H1 (cell line): ENCODE results near the gene DPH6. TPM values are rescaled to one million over a fixed set of nuclear protein-coding genes. Genes with fewer than 3 reads are reported as not detected.

ENCODE experiments used
- CTCF ChIA-PET: fragments of 300-600 bp; sonication (Branson Sonifier 250); formaldehyde crosslinking; loops from one replicate; lab custom pipeline; 2021; ENCODE audit not compliant: partially characterized antibody; lab: Charles Lee
- POLR2A ChIA-PET: fragments of 300-600 bp; sonication (Branson Sonifier 250); formaldehyde crosslinking; loops from one replicate; lab custom pipeline; 2021; ENCODE audit warnings: inconsistent platforms; ENCODE audit not compliant: partially characterized antibody; lab: Charles Lee
- DNase-seq, 2 experiments: peaks; one replicate each; pipeline versions ENCODE4 v3.0.0 to v3.0.0-alpha.2; 2010 to 2022; ENCODE audit warnings: low spot score in 2 of 2, low read depth in 1 of 2, mixed read lengths in 1 of 2
- FAIRE-seq: peaks from 2 replicates; lab custom pipeline; 2011; peaks lifted over from hg19 to GRCh38; lab: Jason Lieb, UNC
- H2AFZ ChIP-seq: 2 replicates; pipeline ENCODE4 v1.8.1; 2012; ENCODE audit warnings: low read length, inconsistent platforms
- H2AK5ac ChIP-seq: 2 replicates; pipeline ENCODE4 v1.6.1; 2013; ENCODE audit warnings: low read depth, low read length
- H2BK120ac ChIP-seq: replicated peaks from 2 replicates; pipeline ENCODE3; 2013; ENCODE audit warnings: low read depth, low read length, inconsistent platforms
- H2BK12ac ChIP-seq: 2 replicates; pipeline ENCODE4 v1.6.1; 2013; ENCODE audit warnings: low read depth, low read length
- H2BK15ac ChIP-seq: 2 replicates; pipeline ENCODE4 v1.6.1; 2013; ENCODE audit warnings: low read length
- H2BK20ac ChIP-seq: 2 replicates; pipeline ENCODE4 v1.6.1; 2013; ENCODE audit warnings: low read length
- H2BK5ac ChIP-seq: 2 replicates; pipeline ENCODE4 v1.6.1; 2013; ENCODE audit warnings: low read depth, low read length
- H3K14ac ChIP-seq: 2 replicates; pipeline ENCODE4 v1.6.1; 2013; ENCODE audit warnings: inconsistent platforms; ENCODE audit not compliant: insufficient read length
- H3K18ac ChIP-seq: 2 replicates; pipeline ENCODE4 v1.6.1; 2013; ENCODE audit warnings: low read length; ENCODE audit errors: extremely low read depth
- H3K23ac ChIP-seq: 2 replicates; pipeline ENCODE4 v1.6.1; 2013; ENCODE audit warnings: inconsistent platforms; ENCODE audit not compliant: insufficient read length
- H3K23me2 ChIP-seq: 2 replicates; pipeline ENCODE4 v1.6.1; 2013; ENCODE audit warnings: low read depth, low read length
- H3K27ac ChIP-seq: 2 replicates; pipeline ENCODE4 v1.6.1; 2011; ENCODE audit warnings: low read depth, low read length, inconsistent platforms
- H3K27me3 ChIP-seq, 4 experiments: replicated peaks in 1 of 4; 1 replicate in 1 of 4; 2 replicates in 3 of 4; pipeline versions ENCODE4 v1.6.1 to v1.8.1; 2011 to 2013; ENCODE audit warnings: low read length in 3 of 4, mild to moderate bottlenecking in 3 of 4, inconsistent platforms in 2 of 4, mixed read lengths in 2 of 4, moderate library complexity in 1 of 4; ENCODE audit not compliant: control insufficient read depth in 3 of 4, insufficient read depth in 3 of 4; ENCODE audit errors: extremely low read depth in 1 of 4
- H3K36me3 ChIP-seq, 4 experiments: 2 replicates each; pipeline versions ENCODE4 v1.6.1 to v1.8.1; 2011 to 2013; ENCODE audit warnings: mild to moderate bottlenecking in 4 of 4, low read length in 3 of 4, moderate library complexity in 2 of 4, control low read depth in 1 of 4, inconsistent platforms in 1 of 4; ENCODE audit not compliant: insufficient read depth in 4 of 4, control insufficient read depth in 2 of 4
- H3K4ac ChIP-seq: replicated peaks from 2 replicates; pipeline ENCODE3; 2013; ENCODE audit warnings: low read length, low read depth, mixed read lengths, inconsistent platforms; ENCODE audit not compliant: insufficient read length
- H3K4me1 ChIP-seq, 4 experiments: replicated peaks in 1 of 4; 1 replicate in 1 of 4; 2 replicates in 3 of 4; pipeline versions ENCODE4 v1.6.1 to v1.8.1; 2011 to 2013; ENCODE audit warnings: low read length in 3 of 4, inconsistent platforms in 2 of 4, mixed read lengths in 1 of 4; ENCODE audit not compliant: insufficient read depth in 4 of 4, control insufficient read depth in 3 of 4
- H3K4me2 ChIP-seq, 2 experiments: 2 replicates each; pipeline versions ENCODE4 v1.6.1 to v1.8.1; 2011 to 2013; ENCODE audit warnings: low read depth in 2 of 2, low read length in 2 of 2, control low read depth in 1 of 2, inconsistent platforms in 1 of 2, mild to moderate bottlenecking in 1 of 2; ENCODE audit not compliant: insufficient read depth in 1 of 2
- H3K4me3 ChIP-seq, 4 experiments: fragments of 200-600, 300-600 bp in 1 of 4; sonication (generic), shearing (Covaris generic), sonication (Bioruptor Twin) in 1 of 4; 2 replicates each; pipeline versions ENCODE4 v1.5.1 to v1.8.1; 2011 to 2016; ENCODE audit warnings: low read length in 4 of 4, low read depth in 3 of 4, control low read depth in 2 of 4, inconsistent platforms in 2 of 4, mild to moderate bottlenecking in 2 of 4, mixed read lengths in 1 of 4, moderate library complexity in 1 of 4; ENCODE audit not compliant: insufficient read depth in 2 of 4; ENCODE audit errors: extremely low read depth in 1 of 4
- H3K56ac ChIP-seq: replicated peaks from 2 replicates; pipeline ENCODE3; 2013; ENCODE audit warnings: low read depth, mild to moderate bottlenecking, mixed read lengths, low read length, inconsistent platforms; ENCODE audit not compliant: insufficient read length
- H3K79me1 ChIP-seq: 2 replicates; pipeline ENCODE4 v1.6.1; 2013; ENCODE audit warnings: low read depth, low read length, control low read depth
- H3K79me2 ChIP-seq, 2 experiments: 2 replicates each; pipeline versions ENCODE4 v1.6.1 to v1.8.1; 2012 to 2013; ENCODE audit warnings: low read length in 2 of 2, mild to moderate bottlenecking in 2 of 2, inconsistent platforms in 1 of 2; ENCODE audit not compliant: insufficient read depth in 2 of 2, control insufficient read depth in 1 of 2
- H3K9ac ChIP-seq, 4 experiments: replicated peaks in 1 of 4; 1 replicate in 1 of 4; 2 replicates in 3 of 4; pipeline versions ENCODE4 v1.6.1 to v1.8.1; 2011 to 2013; ENCODE audit warnings: low read depth in 3 of 4, low read length in 3 of 4, control low read depth in 2 of 4, mild to moderate bottlenecking in 2 of 4, moderate library complexity in 2 of 4, inconsistent platforms in 1 of 4; ENCODE audit errors: extremely low read depth in 1 of 4
- H3K9me3 ChIP-seq, 2 experiments: 2 replicates each; pipeline versions ENCODE4 v1.6.1 to v1.8.1; 2012 to 2013; ENCODE audit warnings: mild to moderate bottlenecking in 2 of 2, moderate library complexity in 2 of 2, control low read depth in 1 of 2, inconsistent platforms in 1 of 2, low read depth in 1 of 2, low read length in 1 of 2, mixed read lengths in 1 of 2; ENCODE audit not compliant: insufficient read depth in 2 of 2
- H4K20me1 ChIP-seq, 2 experiments: replicated peaks in 1 of 2; 2 replicates each; pipeline versions ENCODE3 to v1.8.1; 2011 to 2013; ENCODE audit warnings: inconsistent platforms in 2 of 2, low read length in 2 of 2, mild to moderate bottlenecking in 1 of 2; ENCODE audit not compliant: insufficient read depth in 2 of 2, control insufficient read depth in 1 of 2
- H4K5ac ChIP-seq: 2 replicates; pipeline ENCODE4 v1.6.1; 2013; ENCODE audit warnings: low read length, low read depth, mixed read lengths, inconsistent platforms; ENCODE audit not compliant: insufficient read length
- H4K8ac ChIP-seq: 2 replicates; pipeline ENCODE4 v1.8.0; 2013; ENCODE audit warnings: mild to moderate bottlenecking, moderate library complexity, low read length, inconsistent platforms; ENCODE audit not compliant: insufficient read depth; ENCODE audit errors: extremely low read depth
- H4K91ac ChIP-seq: replicated peaks from 2 replicates; pipeline ENCODE3; 2013; ENCODE audit warnings: low read length, mixed read lengths, inconsistent platforms; ENCODE audit not compliant: insufficient read length
- CBX5 ChIP-seq: fragments of 300-800, 300-1000 bp; sonication (generic); IDR thresholded peaks from 2 replicates; pipeline ENCODE4 v1.7.1; 2016; ENCODE audit warnings: antibody characterized with exemption, low read length, low read depth
- CEBPB ChIP-seq: IDR thresholded peaks from 2 replicates; pipeline ENCODE4 v1.6.1; 2012; ENCODE audit warnings: low read depth, low read length
- CHD2 ChIP-seq: IDR thresholded peaks from 2 replicates; pipeline ENCODE4 v1.6.1; 2012; ENCODE audit warnings: low read length, improper control_type of control experiment
- JUND ChIP-seq: IDR thresholded peaks from 2 replicates; pipeline ENCODE4 v1.6.1; 2011; ENCODE audit warnings: mild to moderate bottlenecking, improper control_type of control experiment, low read length
- RAD21 ChIP-seq, 2 experiments: IDR thresholded peaks in 1 of 2; conservative IDR thresholded peaks in 1 of 2; 2 replicates each; pipeline ENCODE4 v1.6.1; 2011; ENCODE audit warnings: low read depth in 2 of 2, low read length in 2 of 2, improper control_type of control experiment in 1 of 2, inconsistent platforms in 1 of 2, mild to moderate bottlenecking in 1 of 2, moderate library complexity in 1 of 2
- RNF2 ChIP-seq: fragments of 200-900, 300-1000 bp; sonication (generic); IDR thresholded peaks from 2 replicates; pipeline ENCODE4 v1.7.1; 2016; ENCODE audit warnings: borderline replicate concordance, low read depth, mild to moderate bottlenecking, antibody characterized with exemption, low read length; ENCODE audit not compliant: poor library complexity, severe bottlenecking; ENCODE audit errors: missing control alignments
- YY1 ChIP-seq: IDR thresholded peaks from 2 replicates; pipeline ENCODE4 v1.6.1; 2011; ENCODE audit warnings: low read depth, mild to moderate bottlenecking, low read length
- ZNF274 ChIP-seq: IDR thresholded peaks from 2 replicates; pipeline ENCODE4 v1.7.0; 2012; ENCODE audit warnings: low read length, borderline replicate concordance; ENCODE audit errors: extremely low read depth
- WGBS, 2 experiments: shearing (Covaris generic) in 1 of 2; methylation state at CpG; one replicate each; pipeline versions ENCODE4 v1.1.6 to v1.1.7; 2013 to 2015; ENCODE audit warnings: low lambda C conversion rate in 2 of 2, mixed read lengths in 2 of 2, inconsistent platforms in 1 of 2, low coverage in 1 of 2, missing lambda C conversion rate in 1 of 2; ENCODE audit not compliant: insufficient replicate concordance in 2 of 2, insufficient coverage in 1 of 2, insufficient read length in 1 of 2; ENCODE audit errors: extremely low coverage in 1 of 2, missing lambda C conversion rate in 1 of 2; 5-methylcytosine and 5-hydroxymethylcytosine counted together
- polyA plus RNA-seq, 7 experiments: library from polyadenylated mRNA; depleted of rRNA in 3 of 7; stranded (reverse) in 5 of 7; unstranded in 2 of 7; fragments of >200 nt in 5 of 7; fragments of 200-250 nt in 2 of 7; gene quantifications; 1 replicate in 5 of 7; 2 replicates in 1 of 7; 4 replicates in 1 of 7; pipeline versions ENCODE4 v1.2.1 to v1.2.3, GENCODE V29; 2011 to 2013; ENCODE audit warnings: missing spikeins in 2 of 7, mixed read lengths in 2 of 7
- total RNA-seq: library from RNA; stranded (reverse); fragmentation: NEBNext Ultra II Directional; extraction: Animal tissue kit (Norgen Biotek cat#: 25700); gene quantifications from 2 replicates; pipeline ENCODE4 v1.2.1, GENCODE V29; 2021
- TF ChIP-seq, protein P1 (sequence below): IDR thresholded peaks from 2 replicates; pipeline ENCODE4 v1.6.1; 2011; ENCODE audit warnings: low read depth, mild to moderate bottlenecking, low read length; ENCODE audit not compliant: insufficient read depth

The DPH6 gene
- total and polyA plus RNA-seq, 2 of the 8 experiments (the other 6 are each of a cell fraction or from before 2014, with no cell fraction given), result 21.6 to 30.5 TPM

DNA sequence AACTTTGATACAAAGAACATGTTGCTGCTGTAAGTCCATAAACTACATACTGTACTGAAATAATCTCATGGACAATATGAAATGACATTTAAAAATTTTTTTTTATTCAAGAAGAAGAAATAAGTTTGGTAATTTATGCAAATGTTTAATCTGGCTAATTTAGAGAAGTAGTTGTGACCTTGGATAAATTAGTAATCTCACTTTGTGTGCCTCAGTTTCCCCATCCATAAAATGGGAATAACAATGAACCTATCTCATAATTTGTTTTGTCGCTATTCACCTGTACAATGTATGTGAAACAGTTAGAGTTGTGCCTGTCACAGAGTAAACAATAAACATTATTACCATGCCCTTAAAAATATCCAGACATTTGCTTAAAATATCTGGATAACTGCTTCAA lies 15.3 kb upstream of the DPH6 start:
- no peak overlapping the region for H3K14ac ChIP-seq
- H3K79me2 ChIP-seq, result no peaks in the 10 kb centered on the region
- no peak overlapping the region for H3K4me3 ChIP-seq
- no peak overlapping the region for H3K18ac ChIP-seq
- no peak overlapping the region for H3K9ac ChIP-seq
- no peak for TF ChIP-seq RNF2
- TF ChIP-seq RAD21 (IDR thresholded peaks at IDR 0.05 in 1 of 2, conservative IDR thresholded peaks at IDR 0.05 in 1 of 2; ENCODE audit: low read depth in 2 of 2, low read length in 2 of 2), result no peak
- no peak for TF ChIP-seq JUND
- no peak for TF ChIP-seq ZNF274
- no peak for TF ChIP-seq CHD2
- TF ChIP-seq, protein P1, sequence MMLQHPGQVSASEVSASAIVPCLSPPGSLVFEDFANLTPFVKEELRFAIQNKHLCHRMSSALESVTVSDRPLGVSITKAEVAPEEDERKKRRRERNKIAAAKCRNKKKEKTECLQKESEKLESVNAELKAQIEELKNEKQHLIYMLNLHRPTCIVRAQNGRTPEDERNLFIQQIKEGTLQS, result no peak
- TF ChIP-seq CEBPB, result no peak
- no peak for TF ChIP-seq YY1
- TF ChIP-seq CBX5, result no peak
- no peaks in the 10 kb centered on the region for H3K79me1 ChIP-seq
- no peak overlapping the region for H2BK20ac ChIP-seq
- no peak overlapping the region for H2BK120ac ChIP-seq
- no peak for DNase-seq
- no peak overlapping the region for H3K4ac ChIP-seq
- no peak for FAIRE-seq
- H4K8ac ChIP-seq, result no peak overlapping the region
- no peaks in the 10 kb centered on the region for H4K20me1 ChIP-seq
- H3K4me1 ChIP-seq, result no peaks in the 10 kb centered on the region
- H3K9me3 ChIP-seq, result no peaks in the 10 kb centered on the region
- no peak overlapping the region for H3K27ac ChIP-seq
- no peaks in the 10 kb centered on the region for H3K23me2 ChIP-seq
- no peak overlapping the region for H2BK5ac ChIP-seq
- CTCF ChIA-PET, result no interaction called here
- no peak overlapping the region for H3K56ac ChIP-seq
- no peaks in the 10 kb centered on the region for H3K36me3 ChIP-seq
- POLR2A ChIA-PET, result no interaction called here
- H3K23ac ChIP-seq, result no peak overlapping the region
- H2BK12ac ChIP-seq, result no peak overlapping the region
- H2AK5ac ChIP-seq, result no peak overlapping the region
- H3K4me2 ChIP-seq, result no peak overlapping the region
- H4K91ac ChIP-seq, result no peak overlapping the region
- H4K5ac ChIP-seq, result no peak overlapping the region
- H3K27me3 ChIP-seq, result no peaks in the 10 kb centered on the region
- no peak overlapping the region for H2AFZ ChIP-seq
- H2BK15ac ChIP-seq, result no peak overlapping the region
- 100% methylated on average over 1 of the region's 1 CpG; no CpG with 5 or more reads in 1 of the 2 experiments for WGBS, 2 experiments
